Activated naive CD4-positive, alpha-beta T cell treated with Interleukin-2 at 50 U/mL for 16 hours (primary cell): ENCODE results near the gene DIS3.
"Not testable (repeated sequence)": the region's sequence is repeated elsewhere in the genome, so short reads cannot be mapped to it uniquely, and the experiment has no call there.

ENCODE experiments used
- DNase-seq: peaks from one replicate; pipeline ENCODE4 v3.0.0-alpha.2; 2020

DIS3 gene, protein sequence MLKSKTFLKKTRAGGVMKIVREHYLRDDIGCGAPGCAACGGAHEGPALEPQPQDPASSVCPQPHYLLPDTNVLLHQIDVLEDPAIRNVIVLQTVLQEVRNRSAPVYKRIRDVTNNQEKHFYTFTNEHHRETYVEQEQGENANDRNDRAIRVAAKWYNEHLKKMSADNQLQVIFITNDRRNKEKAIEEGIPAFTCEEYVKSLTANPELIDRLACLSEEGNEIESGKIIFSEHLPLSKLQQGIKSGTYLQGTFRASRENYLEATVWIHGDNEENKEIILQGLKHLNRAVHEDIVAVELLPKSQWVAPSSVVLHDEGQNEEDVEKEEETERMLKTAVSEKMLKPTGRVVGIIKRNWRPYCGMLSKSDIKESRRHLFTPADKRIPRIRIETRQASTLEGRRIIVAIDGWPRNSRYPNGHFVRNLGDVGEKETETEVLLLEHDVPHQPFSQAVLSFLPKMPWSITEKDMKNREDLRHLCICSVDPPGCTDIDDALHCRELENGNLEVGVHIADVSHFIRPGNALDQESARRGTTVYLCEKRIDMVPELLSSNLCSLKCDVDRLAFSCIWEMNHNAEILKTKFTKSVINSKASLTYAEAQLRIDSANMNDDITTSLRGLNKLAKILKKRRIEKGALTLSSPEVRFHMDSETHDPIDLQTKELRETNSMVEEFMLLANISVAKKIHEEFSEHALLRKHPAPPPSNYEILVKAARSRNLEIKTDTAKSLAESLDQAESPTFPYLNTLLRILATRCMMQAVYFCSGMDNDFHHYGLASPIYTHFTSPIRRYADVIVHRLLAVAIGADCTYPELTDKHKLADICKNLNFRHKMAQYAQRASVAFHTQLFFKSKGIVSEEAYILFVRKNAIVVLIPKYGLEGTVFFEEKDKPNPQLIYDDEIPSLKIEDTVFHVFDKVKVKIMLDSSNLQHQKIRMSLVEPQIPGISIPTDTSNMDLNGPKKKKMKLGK

GRCh38 chr13:72781451-72782439, at the start of gene DIS3, which contains the start of gene PIBF1:
TSS of gene DIS3 (minus strand) at chr13:72781900. CDS start at chr13:72781832, 68 bp downstream.
TSS of gene PIBF1 (plus strand) at chr13:72782133. CDS start at chr13:72783470, 1,337 bp downstream.
- DNase-seq: peak; percentile 98

- no peak for DNase-seq
Observed at GRCh38 chr13:72823724-72824123, 42.0 kb upstream of the DIS3 start.

GRCh38 chr13:72823081-72823480, 41.4 kb upstream of the DIS3 start:
- DNase-seq: no peak

DNA sequence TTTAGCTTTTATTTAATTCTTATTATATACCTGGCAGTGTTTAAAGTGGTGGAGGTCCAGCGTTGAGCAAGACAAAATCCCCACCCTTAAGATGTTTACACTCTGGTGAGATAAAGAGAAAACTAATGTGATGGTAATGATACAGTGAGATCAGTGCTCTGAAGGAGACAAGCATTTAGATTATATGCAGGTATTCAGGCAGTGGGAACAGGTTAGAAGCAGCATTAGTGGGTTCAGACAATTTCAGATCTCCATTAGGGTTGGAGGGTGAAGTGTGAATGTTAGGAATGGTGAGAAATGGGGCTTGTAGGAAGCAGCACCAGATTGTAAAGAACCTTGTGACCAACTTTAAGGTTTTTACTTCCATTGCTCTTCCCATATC, 39.2 kb upstream of the DIS3 start:
- DNase-seq: no peak

GRCh38 chr13:72820156-72820897, 38.6 kb upstream of the DIS3 start:
- DNase-seq: no peak

GRCh38 chr13:72808917-72809500, 27.3 kb upstream of the DIS3 start:
- DNase-seq: no peak

- not testable (repeated sequence) for DNase-seq
Observed at GRCh38 chr13:72806514-72806913, 24.8 kb upstream of the DIS3 start.

DNA sequence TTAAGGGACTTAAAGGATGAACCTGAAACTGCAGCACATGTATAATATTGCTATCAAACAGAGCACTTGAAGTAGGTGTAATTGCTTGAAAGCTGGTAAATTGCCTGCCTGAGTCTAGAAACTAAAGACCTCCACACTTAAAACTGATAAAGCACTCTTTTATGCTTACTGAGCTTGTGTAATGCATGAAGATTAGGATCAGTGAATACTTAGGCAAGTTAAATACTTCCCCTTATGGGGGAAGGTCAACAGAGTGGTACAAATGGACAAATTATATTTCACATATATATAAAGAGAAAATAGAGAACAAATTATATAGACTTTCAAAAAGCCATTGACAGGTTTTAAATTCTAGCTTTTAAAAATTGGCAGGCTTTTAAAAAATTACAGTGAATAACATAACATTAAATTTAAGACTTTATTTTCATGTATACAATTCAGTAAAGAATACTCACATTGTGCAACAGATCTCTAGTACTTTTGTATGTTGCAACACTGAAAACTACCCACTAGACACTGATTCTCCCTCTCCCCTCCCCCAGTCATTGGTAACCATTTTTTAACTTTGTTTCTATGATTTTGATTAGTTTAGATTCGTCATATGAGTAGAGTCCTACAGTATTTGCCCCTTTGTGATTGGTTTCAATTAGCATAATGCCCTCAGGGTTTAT, 24.1 kb upstream of the DIS3 start:
- no peak for DNase-seq

DNA sequence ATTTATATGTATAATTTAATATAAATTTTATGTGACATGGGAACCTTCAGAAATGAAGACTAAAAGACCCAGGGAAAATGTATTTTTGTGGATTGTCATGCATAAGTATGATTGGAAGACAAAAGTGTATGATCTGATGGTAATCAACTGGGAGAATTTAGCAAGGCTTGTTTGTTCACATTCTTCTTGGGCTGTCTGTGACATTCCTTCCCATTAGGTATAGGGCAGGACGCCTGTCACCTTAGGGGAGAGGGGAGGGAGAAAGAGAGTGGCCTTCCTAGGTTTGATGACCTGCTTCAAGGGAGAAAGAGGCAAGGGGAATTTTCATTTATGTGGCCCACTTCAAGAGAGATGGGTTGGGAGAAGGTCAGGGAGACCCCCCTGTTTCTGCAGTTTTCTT, 22.6 kb upstream of the DIS3 start:
- DNase-seq: no peak

- no peak for DNase-seq
Observed at GRCh38 chr13:72798817-72799216, 17.1 kb upstream of the DIS3 start.

DNA sequence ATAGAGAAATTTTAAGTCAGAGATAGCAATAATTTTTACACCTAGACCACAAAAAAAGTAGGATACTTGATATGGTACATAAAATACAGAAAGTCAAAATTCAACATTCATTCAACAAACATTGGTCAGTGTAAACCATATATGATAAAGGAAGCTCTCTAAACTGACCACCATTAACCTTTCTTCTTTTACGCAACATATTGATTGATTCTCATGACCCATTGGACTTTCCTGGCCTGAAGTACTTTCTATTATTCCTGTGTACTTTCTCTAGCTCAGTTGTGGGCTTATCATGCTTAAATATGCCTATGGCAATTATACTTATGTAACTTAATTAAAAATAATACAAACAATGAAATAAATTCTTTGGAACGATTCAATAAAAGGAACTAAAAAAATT, 10.9 kb upstream of the DIS3 start:
- DNase-seq: no peak

GRCh38 chr13:72788831-72789230, 7.1 kb upstream of the DIS3 start:
- DNase-seq: no peak

GRCh38 chr13:72784679-72785078, 3.0 kb upstream of the DIS3 start:
- not testable (repeated sequence) for DNase-seq

DNA sequence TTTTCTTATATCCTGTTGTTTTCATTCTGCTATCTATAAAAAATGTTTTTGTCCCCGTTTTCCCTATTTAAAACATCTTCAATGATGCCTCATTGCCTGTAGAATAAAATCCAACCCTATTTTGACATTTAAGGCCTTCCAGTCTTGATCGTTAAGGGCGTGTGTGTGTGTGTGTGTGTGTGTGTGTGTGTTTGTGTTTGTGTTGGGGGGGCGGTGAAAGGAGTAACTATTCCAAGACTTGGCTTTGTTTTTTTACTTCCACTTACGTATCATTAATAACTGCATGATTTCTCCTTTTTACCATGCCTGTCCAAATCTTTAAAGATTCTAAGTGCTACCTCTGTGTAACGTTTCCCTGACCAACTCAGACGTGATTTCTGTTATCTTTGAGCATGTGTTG, 1.0 kb upstream of the DIS3 start:
- DNase-seq: no peak

GRCh38 chr13:72774019-72774418, 7.7 kb downstream of the DIS3 start:
- DNase-seq: no peak

- no peak for DNase-seq
Observed at GRCh38 chr13:72763411-72763810, 18.3 kb downstream of the DIS3 start.

DNA sequence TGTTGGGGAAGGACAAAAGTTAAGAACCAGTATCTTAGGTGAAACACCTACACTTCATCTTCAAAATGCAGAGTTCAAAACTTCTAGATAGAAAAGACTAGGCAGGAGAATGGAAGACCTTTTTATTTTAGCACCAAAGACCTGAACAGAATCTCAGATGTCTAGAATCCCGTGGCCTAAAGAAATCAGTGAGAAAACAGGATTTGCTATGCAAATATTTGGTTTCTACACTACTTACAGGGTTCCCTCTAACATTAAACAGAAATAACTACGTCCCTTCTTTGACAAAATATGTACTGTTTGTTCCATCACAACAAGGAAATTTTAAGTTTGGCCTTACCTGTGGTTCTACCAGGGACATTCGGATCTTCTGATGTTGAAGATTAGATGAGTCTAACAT, 21.5 kb downstream of the DIS3 start:
- no peak for DNase-seq

DNA sequence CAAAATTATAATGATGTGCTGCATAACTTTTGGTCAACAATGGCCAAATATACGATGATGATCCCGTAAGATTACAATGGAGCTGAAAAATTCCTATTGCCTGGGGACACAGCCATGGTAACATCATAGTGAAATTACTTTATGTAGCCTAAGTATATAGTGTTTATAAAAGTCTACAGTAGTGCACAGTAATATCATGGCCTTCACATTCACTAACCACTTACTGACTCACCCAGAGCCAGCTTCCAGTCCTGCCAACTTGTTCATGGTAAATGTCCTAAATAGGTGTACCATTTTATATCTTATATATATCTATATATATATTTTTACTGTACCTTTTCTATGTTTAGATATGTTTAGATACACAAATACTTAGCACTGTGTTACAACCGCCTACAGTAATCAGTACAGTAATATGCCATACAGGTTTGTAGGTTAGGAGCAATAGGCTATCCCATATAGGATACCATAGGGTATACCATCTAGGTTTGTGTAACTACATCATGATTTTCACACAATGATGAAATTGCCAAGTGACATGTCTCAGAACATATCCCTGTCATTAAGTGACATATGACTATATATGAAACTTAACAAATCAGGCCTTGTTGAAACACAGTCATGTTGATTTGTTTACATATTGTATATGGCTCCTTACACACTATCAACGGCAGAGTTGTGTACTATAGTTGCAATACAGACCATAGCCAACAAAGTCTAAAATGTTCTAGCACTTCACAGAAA, 23.7 kb downstream of the DIS3 start:
- DNase-seq: no peak

DNA sequence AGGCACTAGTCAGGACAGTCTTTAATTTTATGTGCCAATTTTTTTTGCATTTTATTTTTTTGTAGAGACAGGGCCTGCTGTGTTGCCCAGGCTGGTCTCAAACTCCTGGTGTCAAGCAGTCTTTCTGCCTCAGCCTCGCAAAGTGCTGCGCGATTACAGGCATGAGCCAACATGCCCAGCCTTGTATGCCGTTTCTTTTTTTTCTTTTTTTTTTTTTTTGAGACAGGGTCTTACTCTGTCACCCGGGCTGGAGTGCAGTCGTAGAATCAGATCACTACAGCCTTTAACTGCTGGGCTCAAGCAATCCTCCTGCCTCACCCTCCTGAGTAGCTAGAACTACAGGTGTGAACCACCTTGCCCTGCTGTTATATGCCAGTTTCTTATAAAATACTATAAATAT, 27.6 kb downstream of the DIS3 start:
- DNase-seq: no peak

GRCh38 chr13:72751220-72751619, 30.5 kb downstream of the DIS3 start:
- no peak for DNase-seq
